GM12878 (cell line): ENCODE results near the gene ATN1. TPM values are rescaled to one million over a fixed set of nuclear protein-coding genes. Genes with fewer than 3 reads are reported as not detected.

Experiments
- BACH1 ChIP-seq: fragments of 450-650 bp; IDR thresholded peaks from 2 replicates; pipeline ENCODE4 v1.6.1; 2017; ENCODE audit warnings: mild to moderate bottlenecking, borderline replicate concordance
- CREB1 ChIP-seq: IDR thresholded peaks from 2 replicates; pipeline ENCODE4 v1.6.1; 2012; ENCODE audit warnings: low read depth, mild to moderate bottlenecking, inconsistent platforms
- FOS ChIP-seq: IDR thresholded peaks from 3 replicates; pipeline ENCODE4 v1.6.1; 2011; ENCODE audit warnings: borderline replicate concordance; ENCODE audit not compliant: insufficient read length; ENCODE audit errors: extremely low read depth
- GABPA ChIP-seq: IDR thresholded peaks from 2 replicates; pipeline ENCODE4 v1.6.1; 2014; ENCODE audit warnings: antibody characterized with exemption, low read depth, mild to moderate bottlenecking, inconsistent platforms
- JUNB ChIP-seq: IDR thresholded peaks from 2 replicates; pipeline ENCODE4 v1.6.1; 2016; ENCODE audit warnings: antibody characterized with exemption, mild to moderate bottlenecking
- KDM1A ChIP-seq: fragments of 200-600 bp; sonication (generic); IDR thresholded peaks from 2 replicates; pipeline ENCODE4 v1.6.1; 2016; ENCODE audit warnings: borderline replicate concordance
- POLR2AphosphoS2 ChIP-seq: IDR thresholded peaks from 2 replicates; pipeline ENCODE4 v1.6.1; 2011; ENCODE audit warnings: low read depth, mild to moderate bottlenecking, low read length, improper control_type of control experiment, moderate library complexity
- RUNX3 ChIP-seq: IDR thresholded peaks from 2 replicates; pipeline ENCODE4 v1.6.1; 2012; ENCODE audit warnings: low read length, inconsistent platforms
- SP1 ChIP-seq: IDR thresholded peaks from one replicate; pipeline ENCODE4 v1.6.1; 2011; ENCODE audit warnings: low read depth, low read length
- ZNF384 ChIP-seq: IDR thresholded peaks from 2 replicates; pipeline ENCODE4 v1.6.1; 2012; ENCODE audit warnings: low read depth, mild to moderate bottlenecking, low read length, improper control_type of control experiment, borderline replicate concordance
- polyA plus RNA-seq, 11 experiments: library from polyadenylated mRNA; depleted of rRNA in 4 of 11; unstranded in 6 of 11; stranded (reverse) in 5 of 11; fragments of >200 nt; fragmentation: Nextera tagmentation in 4 of 11; fragmentation: Illumina TruSeq in 1 of 11; extraction: Ambion mirVana in 4 of 11; extraction: Trizol in 1 of 11; gene quantifications; 1 replicate in 1 of 11; 2 replicates in 10 of 11; pipeline versions ENCODE4 v1.2.1 to v1.2.3, GENCODE V29; 2011 to 2016; ENCODE audit warnings: inconsistent platforms in 2 of 11, missing spikeins in 2 of 11, low read depth in 1 of 11
- total RNA-seq, 4 experiments: library from RNA; depleted of rRNA in 3 of 4; stranded (reverse); fragments of >200 nt in 3 of 4; fragmentation: Illumina TruSeq in 1 of 4; extraction: Trizol in 1 of 4; gene quantifications; 2 replicates each; pipeline versions ENCODE4 v1.2.1 to v1.2.3, GENCODE V29; 2013 to 2021
- TF ChIP-seq, protein P1 (sequence below): fragments of 450-650 bp; IDR thresholded peaks from 2 replicates; pipeline ENCODE4 v1.6.1; 2017; ENCODE audit warnings: mild to moderate bottlenecking, moderate library complexity
- TF ChIP-seq, protein P2 (sequence below): fragments of 450-650 bp; formaldehyde crosslinking; IDR thresholded peaks from 2 replicates; pipeline ENCODE4 v1.4.0; 2022; ENCODE audit warnings: mild to moderate bottlenecking, moderate library complexity
- TF ChIP-seq, protein P3 (sequence below): IDR thresholded peaks from 2 replicates; pipeline ENCODE4 v1.6.1; 2011; ENCODE audit warnings: low read depth, low read length, improper control_type of control experiment, borderline replicate concordance
- TF ChIP-seq, protein P4 (sequence below): IDR thresholded peaks from 2 replicates; pipeline ENCODE4 v1.6.1; 2011; ENCODE audit warnings: borderline replicate concordance, low read depth, mild to moderate bottlenecking, moderate library complexity, low read length; ENCODE audit not compliant: insufficient read depth, poor library complexity, severe bottlenecking
- TF ChIP-seq, protein P5 (sequence below): IDR thresholded peaks from 2 replicates; pipeline ENCODE4 v1.6.1; 2012; ENCODE audit warnings: low read depth, low read length, improper control_type of control experiment

Gene ATN1
- total and polyA plus RNA-seq, 10 of the 15 experiments (the other 5 are each of a cell fraction or from before 2014, with no cell fraction given) = 0.08 to 44.5 (median 5.0) TPM

DNA sequence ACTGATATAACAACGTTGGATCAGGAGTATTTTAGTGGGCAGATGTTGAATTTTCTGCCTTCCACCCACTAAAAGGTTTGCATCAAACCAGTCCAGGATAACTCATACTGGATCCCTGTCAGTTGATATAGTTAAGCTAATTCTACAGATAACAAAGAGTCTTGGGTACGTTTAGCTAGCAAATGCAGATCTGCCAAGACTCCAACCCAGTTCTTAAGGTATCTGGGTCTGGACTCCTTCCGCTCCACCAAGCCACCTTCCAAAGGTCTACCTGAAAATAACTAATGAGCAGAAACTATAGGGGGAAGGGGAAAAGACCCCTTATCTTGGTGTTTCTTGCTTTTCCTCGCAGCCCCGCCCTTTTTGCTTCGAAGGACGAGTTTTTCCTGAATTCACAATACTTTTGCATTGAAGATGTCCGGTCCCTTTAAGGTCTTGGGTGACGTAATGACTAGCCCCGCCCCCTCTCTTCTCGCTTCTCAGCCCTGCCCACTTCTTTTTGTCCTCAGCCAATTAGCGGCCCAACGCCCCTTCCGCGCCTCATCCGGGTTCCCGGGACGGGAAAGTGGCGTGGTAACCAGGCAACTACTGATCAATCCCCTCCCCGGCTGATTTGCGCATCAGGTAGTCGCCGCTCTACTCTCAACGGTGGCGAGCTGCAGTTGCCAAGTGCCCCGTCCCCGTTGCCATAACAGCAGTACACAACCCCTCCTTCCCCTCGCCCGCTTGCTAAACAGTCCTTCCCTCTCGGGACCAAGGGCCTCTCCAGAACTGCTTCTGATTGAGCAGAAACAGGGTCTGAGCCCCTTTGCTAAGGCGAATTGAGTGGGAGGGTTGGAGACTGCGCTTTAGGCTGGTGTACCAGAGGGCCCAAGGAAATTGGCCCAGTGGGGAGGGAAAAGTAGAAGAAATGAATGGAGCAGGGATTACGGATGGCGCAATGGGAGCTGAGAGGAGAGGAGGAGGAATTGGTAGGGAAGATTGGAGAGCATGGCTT is 23.2 kb upstream of the ATN1 start, which contains the start of gene LRRC23 (continued):
- TF ChIP-seq, protein P1, sequence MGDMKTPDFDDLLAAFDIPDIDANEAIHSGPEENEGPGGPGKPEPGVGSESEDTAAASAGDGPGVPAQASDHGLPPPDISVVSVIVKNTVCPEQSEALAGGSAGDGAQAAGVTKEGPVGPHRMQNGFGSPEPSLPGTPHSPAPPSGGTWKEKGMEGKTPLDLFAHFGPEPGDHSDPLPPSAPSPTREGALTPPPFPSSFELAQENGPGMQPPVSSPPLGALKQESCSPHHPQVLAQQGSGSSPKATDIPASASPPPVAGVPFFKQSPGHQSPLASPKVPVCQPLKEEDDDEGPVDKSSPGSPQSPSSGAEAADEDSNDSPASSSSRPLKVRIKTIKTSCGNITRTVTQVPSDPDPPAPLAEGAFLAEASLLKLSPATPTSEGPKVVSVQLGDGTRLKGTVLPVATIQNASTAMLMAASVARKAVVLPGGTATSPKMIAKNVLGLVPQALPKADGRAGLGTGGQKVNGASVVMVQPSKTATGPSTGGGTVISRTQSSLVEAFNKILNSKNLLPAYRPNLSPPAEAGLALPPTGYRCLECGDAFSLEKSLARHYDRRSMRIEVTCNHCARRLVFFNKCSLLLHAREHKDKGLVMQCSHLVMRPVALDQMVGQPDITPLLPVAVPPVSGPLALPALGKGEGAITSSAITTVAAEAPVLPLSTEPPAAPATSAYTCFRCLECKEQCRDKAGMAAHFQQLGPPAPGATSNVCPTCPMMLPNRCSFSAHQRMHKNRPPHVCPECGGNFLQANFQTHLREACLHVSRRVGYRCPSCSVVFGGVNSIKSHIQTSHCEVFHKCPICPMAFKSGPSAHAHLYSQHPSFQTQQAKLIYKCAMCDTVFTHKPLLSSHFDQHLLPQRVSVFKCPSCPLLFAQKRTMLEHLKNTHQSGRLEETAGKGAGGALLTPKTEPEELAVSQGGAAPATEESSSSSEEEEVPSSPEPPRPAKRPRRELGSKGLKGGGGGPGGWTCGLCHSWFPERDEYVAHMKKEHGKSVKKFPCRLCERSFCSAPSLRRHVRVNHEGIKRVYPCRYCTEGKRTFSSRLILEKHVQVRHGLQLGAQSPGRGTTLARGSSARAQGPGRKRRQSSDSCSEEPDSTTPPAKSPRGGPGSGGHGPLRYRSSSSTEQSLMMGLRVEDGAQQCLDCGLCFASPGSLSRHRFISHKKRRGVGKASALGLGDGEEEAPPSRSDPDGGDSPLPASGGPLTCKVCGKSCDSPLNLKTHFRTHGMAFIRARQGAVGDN = no peak
- 0 out of 2 replicates have a peak, but pooled peaks have one; percentile 29 for TF ChIP-seq BACH1
- TF ChIP-seq, protein P2, sequence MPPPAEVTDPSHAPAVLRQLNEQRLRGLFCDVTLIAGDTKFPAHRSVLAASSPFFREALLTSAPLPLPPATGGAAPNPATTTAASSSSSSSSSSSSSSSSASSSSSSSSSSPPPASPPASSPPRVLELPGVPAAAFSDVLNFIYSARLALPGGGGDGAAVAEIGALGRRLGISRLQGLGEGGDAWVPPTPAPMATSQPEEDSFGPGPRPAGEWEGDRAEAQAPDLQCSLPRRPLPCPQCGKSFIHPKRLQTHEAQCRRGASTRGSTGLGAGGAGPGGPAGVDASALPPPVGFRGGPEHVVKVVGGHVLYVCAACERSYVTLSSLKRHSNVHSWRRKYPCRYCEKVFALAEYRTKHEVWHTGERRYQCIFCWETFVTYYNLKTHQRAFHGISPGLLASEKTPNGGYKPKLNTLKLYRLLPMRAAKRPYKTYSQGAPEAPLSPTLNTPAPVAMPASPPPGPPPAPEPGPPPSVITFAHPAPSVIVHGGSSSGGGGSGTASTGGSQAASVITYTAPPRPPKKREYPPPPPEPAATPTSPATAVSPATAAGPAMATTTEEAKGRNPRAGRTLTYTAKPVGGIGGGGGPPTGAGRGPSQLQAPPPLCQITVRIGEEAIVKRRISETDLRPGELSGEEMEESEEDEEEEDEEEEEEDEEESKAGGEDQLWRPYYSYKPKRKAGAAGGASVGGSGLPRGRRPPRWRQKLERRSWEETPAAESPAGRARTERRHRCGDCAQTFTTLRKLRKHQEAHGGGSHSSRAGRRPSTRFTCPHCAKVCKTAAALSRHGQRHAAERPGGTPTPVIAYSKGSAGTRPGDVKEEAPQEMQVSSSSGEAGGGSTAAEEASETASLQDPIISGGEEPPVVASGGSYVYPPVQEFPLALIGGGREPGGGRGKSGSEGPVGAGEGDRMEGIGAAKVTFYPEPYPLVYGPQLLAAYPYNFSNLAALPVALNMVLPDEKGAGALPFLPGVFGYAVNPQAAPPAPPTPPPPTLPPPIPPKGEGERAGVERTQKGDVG (CRISPR knock-in tag) = no peak
- no peak for TF ChIP-seq JUNB
- TF ChIP-seq SP1 = peak; percentile 85
- no peak for TF ChIP-seq POLR2AphosphoS2
- TF ChIP-seq, protein P3, sequence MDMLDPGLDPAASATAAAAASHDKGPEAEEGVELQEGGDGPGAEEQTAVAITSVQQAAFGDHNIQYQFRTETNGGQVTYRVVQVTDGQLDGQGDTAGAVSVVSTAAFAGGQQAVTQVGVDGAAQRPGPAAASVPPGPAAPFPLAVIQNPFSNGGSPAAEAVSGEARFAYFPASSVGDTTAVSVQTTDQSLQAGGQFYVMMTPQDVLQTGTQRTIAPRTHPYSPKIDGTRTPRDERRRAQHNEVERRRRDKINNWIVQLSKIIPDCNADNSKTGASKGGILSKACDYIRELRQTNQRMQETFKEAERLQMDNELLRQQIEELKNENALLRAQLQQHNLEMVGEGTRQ = no peak
- no peak for TF ChIP-seq GABPA
- TF ChIP-seq RUNX3 = no peak
- TF ChIP-seq, protein P4, sequence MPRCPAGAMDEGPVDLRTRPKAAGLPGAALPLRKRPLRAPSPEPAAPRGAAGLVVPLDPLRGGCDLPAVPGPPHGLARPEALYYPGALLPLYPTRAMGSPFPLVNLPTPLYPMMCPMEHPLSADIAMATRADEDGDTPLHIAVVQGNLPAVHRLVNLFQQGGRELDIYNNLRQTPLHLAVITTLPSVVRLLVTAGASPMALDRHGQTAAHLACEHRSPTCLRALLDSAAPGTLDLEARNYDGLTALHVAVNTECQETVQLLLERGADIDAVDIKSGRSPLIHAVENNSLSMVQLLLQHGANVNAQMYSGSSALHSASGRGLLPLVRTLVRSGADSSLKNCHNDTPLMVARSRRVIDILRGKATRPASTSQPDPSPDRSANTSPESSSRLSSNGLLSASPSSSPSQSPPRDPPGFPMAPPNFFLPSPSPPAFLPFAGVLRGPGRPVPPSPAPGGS = no peak
- TF ChIP-seq, protein P5, sequence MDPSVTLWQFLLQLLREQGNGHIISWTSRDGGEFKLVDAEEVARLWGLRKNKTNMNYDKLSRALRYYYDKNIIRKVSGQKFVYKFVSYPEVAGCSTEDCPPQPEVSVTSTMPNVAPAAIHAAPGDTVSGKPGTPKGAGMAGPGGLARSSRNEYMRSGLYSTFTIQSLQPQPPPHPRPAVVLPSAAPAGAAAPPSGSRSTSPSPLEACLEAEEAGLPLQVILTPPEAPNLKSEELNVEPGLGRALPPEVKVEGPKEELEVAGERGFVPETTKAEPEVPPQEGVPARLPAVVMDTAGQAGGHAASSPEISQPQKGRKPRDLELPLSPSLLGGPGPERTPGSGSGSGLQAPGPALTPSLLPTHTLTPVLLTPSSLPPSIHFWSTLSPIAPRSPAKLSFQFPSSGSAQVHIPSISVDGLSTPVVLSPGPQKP = no peak
- no peak for TF ChIP-seq ZNF384
- TF ChIP-seq KDM1A = no peak
- peak; percentile 79 for TF ChIP-seq CREB1
- no peak for TF ChIP-seq FOS
